Smooth muscle cell of the brain vasculature (primary cell): ENCODE results near the gene SMOC2.

ENCODE experiments used
- DNase-seq: peaks from one replicate; pipeline ENCODE4 v3.0.0-alpha.2; 2012; ENCODE audit warnings: low read depth, low spot score

SMOC2 gene

DNA sequence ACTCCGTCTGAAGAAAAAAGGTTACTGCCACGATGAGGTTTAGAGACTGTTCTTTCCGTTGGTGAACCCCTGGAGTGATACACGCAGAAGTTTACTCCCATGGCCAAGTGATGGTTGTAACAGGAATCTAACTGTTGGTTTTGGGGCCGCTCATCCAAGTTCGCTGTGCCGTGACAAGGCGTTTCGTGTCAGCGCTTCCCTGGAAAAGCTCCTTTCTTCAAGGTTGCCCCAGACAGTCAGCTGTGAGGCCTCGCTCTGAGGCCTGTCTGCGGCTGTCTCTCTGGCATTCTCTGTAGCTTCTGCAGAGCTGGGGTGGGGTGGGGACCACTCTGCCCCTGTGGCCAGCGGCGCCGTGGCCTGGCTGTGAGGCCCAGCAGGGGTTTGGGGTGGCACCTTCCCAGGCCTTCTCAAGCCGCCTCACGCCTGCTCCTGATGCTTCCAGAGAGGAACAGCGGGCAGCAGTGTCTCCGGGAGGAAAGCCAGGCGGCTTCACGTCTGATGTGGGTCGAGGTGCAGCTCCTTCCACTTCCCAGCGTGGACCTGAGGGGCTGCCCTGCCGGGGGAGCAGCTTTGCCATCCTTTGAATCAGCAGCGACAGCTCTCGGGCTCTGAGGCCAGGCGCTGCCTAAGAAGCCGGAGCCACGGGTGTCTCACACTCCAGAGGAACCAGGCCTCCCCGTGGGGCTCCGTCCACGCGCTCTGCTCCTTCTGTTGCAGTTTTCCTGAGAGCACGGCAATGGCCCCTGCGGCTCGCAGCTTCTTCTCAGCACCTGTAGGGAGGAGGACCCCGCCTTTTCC lies 76.2 kb downstream of the SMOC2 start:
- DNase-seq: no peak

DNA sequence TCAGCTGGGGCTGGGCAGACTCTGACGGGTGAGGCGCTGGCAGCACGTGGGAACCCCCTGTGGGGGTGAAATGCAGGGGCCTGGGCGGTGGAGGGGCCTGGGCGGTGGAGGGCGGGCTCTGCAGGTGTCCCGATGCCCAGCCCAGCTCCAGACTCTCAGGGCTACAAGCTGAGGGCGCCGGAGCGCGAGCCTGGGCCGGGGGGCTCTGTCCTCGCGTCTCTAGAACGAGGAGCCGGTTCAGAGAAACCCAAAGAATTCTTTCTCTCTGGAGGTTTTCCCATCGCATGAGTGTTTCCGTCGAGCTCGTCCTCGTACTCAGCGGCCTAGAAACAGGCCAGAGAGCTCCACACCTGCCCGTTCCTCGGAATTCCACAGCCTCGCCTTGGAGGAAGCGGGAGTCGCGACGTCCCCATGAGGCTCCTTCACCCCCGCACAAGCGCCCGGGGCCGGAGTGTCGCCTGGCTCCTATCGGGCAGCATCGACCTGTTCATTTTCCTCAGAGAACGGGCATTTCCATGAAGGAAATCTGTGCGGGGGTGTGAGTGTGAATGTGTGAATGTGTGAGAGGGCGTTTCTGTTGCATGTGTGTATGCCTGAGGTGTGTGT lies 76.9 kb downstream of the SMOC2 start:
- DNase-seq: no peak

DNA sequence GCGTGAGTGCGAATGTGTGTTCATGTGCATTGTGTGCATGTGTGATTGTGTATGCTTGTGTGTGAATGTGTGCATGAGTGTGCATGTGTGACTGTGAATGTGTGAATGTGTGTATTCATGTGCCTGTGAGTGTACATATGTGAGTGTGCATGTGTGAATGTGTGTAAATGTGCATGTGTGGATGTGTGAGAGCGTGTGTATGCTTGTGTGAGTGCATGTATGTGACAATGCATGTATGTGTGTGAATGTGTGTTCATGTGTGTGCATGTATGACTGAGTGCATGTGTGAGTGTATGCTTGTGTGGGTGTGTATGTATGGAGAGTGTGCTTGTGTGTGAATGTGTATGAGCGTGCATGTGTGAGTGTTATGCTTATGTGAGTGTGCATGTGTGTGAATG lies 77.4 kb downstream of the SMOC2 start:
- no peak for DNase-seq

DNA sequence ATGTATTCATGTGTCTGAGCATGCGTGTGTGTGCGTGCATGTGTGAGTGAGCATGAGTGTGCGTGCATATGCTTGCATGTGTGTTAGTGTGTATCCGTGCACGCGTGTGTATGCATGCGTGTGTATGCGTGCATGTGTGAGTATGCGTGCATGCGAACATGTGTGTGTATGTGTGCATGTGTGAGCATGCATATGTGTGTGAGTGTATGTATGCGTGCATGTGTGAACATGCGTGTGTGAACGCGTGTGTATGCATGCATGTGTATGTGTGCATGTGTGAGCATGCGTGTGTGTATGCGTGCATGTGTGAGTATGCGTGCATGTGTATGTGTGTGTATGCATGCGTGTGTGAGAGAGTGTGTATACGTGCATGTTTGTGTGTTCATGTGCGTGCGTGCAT lies 77.9 kb downstream of the SMOC2 start:
- no peak for DNase-seq

DNA sequence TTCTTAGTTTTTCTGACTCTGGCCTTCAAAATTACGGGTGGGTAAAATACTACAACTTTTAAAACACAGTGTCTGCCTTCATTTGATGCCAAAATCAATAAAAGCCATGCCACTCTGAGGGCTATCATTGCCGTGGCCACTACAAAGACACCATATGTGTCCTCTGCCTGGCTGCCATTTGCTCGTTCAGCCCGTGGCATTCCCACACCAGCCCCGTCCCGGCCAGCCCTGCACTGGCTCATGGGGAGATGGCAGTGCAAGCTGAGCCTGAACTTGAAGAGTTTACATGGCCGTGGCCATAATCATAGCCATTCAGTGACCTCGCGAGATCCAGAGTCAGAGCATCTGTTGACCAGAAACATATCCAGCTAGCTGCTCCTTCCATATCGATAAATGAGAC lies 79.2 kb downstream of the SMOC2 start:
- DNase-seq: no peak

DNA sequence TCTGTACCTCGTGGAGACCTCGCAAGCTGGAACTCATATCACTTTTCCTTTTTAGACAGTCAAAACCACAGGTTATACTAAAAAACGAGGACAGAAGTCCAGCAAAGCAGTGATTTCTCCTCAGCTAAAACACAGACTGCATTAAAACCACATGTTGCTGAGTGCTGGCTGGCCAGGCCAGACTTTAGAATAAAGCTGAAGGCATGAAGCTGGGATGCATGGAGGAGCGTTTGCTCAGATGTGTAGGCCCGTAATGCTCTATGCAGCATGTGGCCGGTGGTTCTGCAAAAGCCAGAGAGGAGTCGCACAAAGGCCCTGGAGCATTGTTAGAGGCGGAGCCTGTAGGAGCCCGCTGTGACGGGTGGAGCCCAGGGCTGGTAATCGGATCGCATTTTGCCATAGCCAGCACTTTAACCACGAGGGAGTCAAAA lies 83.6 kb downstream of the SMOC2 start:
- no peak for DNase-seq

DNA sequence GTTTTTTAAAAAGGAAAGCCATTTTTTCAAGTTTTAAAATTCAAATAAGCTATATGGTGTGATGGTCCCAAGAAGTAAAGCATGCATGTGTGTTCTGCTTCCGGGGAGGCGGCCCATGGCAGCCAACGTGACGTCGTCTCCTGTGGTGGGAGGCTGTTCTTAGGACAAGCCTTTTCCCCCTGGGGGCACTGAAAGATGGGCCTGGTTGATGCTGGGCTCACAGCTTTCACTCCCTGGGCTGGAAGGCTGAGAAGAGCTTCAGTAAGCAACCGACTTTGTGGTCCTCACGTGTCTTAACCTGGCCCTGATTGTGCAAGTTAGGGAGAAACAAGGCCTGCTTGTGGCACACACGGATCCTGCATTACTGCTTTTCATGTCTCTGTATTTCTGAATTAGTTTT lies 84.1 kb downstream of the SMOC2 start:
- DNase-seq: no peak

DNA sequence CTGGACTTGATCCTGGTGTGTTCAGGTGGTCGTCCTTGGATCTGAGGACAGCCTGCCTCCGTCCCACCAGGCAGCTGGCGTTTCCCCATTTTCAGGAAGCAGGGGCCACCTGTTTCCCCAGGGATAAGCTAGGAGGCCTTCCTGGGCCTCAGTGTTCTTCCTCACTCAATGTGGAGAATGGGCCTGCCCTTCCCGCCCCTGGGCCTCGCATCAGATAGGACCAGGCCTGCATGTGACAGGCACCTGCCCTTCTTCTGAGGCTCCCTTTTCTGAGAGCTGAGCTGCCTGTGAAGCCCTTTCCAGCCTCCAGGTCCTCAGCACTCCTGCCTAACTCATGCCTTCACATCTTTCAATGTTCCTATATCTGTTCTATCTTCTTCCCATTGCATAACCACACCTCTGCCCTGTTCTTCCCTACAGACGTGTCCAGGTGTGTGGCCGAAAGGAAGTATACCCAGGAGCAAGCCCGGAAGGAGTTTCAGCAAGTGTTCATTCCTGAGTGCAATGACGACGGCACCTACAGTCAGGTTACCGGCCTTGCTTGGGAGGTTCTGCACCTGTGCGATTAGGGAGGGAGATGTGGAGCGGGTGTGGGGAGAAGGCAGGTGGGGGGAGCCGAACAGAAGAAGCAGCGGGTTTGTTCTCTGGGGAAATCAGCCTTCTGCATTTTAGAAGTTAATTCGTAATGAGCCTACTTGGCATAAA lies 85.1 kb downstream of the SMOC2 start:
- DNase-seq: no peak

DNA sequence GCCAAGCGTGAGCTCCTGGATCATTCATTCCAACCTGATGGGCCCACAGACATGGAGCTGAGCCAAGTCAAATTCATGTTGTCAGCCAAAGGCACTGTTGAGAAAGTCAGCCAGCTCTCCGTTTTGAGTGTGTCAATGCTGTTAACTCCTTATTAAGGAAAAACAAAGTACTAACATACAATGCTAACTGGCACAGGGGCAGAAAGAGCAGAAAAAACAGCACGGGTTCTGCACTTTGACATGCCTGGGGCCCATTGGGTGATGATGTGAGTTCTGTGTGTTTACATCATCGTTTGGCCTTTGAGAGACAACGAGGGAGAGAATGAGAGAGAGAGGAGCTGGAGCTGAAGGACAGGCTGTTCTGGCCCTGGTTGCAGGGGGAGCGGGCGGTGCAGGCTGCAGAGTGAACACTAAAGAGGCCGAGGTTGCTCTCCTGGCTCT lies 85.9 kb downstream of the SMOC2 start:
- no peak for DNase-seq

DNA sequence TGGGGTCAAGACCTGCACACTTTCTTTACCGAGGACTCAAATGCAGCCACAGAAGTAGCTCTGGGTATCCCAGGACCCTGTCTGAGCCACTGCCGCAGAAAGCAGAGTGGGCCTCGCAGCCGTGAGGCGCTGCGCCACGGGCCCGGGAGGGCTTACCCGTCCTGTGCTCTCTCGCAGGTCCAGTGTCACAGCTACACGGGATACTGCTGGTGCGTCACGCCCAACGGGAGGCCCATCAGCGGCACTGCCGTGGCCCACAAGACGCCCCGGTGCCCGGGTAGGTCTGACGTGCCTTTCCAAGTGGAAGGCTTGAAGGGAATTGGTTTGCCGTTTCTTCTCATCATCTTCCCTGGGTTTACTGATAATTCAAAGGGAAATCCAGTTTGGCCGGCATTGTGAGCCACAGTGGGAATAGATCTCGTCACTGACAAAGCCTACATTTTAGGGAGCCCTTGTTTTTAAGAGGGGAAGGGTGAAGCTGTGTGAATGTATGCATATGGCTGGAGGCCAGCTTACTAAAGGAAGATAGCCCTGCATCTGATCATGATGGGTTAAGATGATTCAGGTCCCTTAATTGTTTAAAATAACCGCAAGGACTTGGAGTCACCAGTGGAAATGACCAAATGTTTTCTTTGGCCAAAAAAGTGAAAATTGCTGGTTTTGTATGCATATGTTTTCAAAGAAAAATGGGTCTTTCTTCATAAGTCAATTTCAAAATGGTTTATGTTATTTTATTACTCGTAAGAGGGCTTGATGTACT lies 86.6 kb downstream of the SMOC2 start:
- no peak for DNase-seq

DNA sequence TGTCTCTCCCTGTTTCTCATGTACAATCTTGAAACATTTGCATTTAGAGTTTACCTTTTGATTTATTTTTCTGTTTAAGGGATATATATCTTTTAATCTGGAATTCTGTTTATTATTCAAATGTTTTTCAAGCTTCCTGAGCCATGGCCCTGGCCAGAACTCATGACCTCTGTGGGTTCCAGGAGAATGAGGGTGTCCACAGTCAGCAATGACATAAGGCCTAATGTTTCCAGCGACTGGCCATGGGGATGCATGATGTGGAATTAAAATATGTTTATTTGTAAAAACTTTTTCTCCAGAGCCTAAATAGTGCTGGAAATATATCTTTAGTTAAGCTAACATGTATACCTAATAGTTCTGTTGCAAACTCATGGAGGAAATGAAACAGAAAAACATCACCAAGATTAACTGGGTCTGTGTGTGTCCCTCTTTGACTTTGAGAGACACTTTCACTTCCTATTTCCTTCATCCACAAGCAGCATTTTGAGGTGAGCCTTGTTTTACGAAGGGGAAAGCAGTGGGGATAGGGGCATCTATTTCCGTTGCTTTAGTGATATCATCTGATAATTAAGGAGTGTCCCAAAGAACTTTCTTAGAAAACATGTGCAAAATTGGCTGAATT lies 87.6 kb downstream of the SMOC2 start:
- DNase-seq: no peak

DNA sequence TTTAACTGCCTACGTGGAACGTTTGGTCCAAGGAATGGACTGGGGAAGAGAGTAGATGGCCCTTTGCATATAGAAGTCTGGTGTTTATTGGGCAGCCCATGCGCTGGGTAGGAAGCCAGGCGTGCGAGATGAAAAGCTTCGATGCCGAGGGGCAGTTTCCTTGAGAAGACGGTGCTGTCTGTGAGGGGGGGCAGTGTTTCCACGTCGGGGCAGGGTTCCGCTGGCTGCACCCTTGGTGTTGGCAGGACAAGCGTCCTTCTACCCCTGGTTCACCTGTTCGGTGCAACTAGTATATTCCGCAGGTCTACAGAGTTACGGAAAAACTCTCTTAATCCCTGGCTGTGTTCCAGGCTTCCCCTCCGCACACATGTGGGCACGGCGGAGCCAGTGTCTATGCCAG lies 88.2 kb downstream of the SMOC2 start:
- no peak for DNase-seq

DNA sequence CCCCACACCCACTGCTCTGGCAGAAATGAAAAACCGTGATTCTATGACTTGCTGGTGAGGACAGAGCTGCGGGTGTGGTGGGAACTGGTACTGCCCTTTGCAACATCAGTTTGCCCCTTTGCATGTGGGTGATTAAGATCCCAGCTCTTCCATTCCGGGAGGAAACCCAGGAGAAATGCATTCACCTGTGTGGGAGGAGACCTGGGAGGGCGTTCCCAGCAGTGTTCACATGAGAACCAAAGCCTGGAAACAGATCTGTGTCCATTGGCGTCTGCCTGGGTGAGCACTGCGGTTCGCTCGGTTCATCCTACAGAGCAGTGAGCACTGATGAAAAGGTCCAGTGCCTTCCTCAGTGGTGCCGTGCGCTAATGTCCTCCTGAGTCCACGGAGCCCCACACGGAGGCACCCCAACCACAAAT lies 89.7 kb downstream of the SMOC2 start:
- no peak for DNase-seq

DNA sequence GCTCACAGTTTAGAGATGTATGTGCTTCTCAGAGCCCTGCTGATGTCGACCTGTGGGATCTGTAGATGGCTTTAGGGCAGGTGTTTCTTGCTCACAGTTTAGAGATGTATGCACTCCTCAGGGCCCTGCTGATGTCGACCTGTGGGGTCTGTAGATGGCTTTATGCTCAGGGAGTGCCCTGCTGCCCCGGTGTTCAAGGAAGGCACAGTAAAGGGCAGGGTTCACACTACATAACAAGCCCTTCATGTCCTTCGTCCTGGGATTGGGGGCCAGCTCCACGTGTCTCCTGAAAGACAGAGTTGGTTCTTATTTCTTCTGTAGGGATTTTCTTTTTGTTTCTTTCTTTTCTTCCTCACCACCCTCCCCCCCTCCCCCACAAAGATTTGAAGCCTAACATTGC lies 91.1 kb downstream of the SMOC2 start:
- DNase-seq: no peak

DNA sequence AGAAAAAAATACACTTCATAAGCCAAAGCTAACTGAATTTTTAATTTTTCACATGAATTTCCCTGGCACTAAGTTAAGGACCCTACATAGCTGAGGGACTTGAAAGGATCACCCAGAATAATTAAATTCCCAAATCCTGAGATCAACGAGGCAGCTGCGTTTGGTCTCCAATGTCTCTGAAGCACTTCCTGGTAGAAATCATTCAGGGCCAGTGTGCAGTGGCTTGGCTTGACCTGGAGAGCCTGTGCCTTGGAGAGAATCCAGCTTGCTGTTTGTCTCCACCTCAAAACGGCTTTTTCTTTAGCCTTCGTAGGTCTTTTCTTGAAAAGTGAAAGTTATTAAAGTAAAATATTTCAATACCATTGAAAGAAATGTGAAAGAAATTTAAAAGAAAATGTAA lies 92.4 kb downstream of the SMOC2 start:
- no peak for DNase-seq

DNA sequence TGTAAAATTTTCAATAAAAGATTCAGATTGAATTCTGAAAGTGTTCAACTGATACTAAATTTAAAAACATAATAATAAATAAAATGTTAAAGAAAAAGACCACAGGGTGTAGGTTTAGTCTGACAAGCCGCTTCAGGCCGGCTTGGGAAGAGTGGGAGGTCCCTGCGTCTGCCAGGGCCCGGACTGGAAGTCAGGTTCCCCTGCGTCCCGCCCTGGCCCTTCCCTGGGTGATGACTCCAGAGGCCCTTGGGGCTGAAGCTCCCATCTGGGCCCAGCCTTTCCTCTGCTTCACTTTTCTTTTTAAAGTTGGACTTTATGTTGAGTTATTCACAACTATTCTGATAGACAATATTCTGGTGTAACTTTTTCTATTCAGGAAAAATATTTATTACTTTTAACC lies 93.3 kb downstream of the SMOC2 start:
- no peak for DNase-seq

DNA sequence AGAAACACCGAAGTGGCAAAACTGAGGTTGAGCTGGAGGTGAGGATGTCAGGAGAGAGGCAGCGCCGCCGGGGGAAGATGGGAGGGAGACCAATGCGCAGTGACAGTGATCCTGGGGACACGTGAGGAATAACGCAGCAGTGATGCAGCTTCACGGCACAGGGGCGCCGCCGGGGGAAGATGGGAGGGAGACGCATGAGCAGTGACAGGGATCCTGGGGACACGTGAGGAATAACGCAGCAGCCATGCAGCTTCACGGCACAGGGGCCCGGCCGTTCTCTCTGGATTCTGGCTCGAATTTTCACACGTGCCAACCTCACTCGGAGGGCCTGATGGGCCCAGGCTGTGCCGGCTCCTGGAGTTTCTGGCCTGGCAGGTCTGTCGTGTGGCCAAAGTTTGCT lies 94.7 kb downstream of the SMOC2 start:
- no peak for DNase-seq

DNA sequence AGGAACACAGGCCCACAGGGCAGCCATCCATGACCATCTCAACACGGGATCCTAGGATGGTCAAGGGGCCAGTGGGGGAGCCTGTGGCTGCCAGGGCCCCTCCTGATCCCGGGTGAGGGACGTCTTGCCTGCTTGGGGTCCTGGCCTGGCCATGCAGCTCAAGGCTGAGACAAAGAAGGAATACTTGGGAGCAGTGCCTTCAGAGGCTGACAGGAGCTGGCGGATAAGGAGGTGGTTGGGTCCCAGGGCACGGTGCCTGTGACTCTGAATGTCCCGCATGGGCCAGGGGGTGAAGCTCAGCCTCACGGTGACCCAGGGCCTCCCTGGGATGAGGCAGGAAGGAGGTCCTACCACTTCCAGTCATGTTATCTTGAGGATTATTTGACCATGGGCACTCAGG lies 95.2 kb downstream of the SMOC2 start:
- DNase-seq: no peak

DNA sequence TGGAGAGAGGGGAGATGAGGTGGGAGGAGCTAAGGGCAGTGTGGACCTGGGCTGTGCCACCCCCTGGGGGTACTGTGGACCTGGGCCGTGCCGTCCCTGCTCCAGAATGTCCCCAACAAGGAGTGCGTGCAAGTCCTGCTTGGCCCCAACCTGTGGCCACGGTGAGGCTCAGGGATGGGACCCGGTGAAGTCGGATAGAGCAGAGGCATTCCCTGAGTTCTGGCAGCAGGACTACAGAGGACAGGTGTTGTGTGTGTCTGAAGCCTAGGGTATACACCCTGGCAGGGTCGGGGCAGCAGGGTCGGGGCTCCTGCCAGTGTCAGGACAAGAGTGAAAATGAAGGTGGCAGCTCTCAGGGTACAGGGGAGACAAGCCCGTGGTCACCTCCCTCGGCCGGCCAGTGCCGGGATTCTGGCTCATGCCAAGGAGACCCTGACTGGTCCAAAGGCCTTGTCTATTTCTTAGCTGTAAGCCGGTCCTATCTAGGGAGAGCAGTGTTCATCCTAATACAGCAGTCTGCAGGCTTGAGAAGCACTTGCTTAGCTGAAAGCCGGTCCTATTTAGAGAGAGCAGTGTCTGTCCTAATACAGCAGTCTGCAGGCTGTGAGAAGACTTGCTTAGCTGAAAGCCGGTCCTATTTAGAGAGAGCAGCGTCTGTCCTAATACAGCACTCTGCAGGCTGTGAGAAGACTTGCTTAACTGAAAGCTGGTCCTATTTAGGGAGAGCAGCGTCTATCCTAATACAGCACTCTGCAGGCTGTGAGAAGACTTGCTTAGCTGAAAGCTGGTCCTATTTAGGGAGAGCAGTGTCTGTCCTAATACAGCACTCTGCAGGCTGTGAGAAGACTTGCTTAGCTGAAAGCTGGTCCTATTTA lies 95.9 kb downstream of the SMOC2 start:
- DNase-seq: no peak

DNA sequence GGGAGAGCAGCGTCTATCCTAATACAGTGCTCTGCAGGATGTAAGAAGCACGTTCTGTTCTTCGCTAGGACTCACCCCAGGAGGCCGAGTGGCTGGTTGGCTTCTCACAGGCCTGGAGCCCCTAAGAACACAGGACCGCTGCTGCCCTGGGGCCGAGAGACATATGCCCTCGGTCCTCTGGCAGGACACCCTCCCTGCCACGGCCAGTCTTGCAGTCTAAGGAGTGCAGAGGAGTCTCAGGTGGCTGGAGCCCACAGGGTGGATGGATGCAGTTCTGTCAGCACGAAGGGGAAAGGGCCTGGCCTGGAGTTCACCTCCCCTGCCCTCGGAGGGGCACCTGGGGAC lies 96.5 kb downstream of the SMOC2 start:
- DNase-seq: no peak
